ENCODE measurements around the gene RAB36. TPM values are rescaled to one million over a fixed set of nuclear protein-coding genes. Genes with fewer than 3 reads are reported as not detected.

Gene RAB36
- total RNA-seq, 2 donors from 2014 or later: 1.3 to 3.1 TPM

GRCh38 chr22:23203452-23204124 is 58.3 kb downstream of the RAB36 start:
- Histone ChIP-seq H3K27ac (peak overlapping the region in 3 of 4 donors; percentile 30 to 64 (median 35)), H3K36me3 (replicated peaks in 1 of 2; ENCODE audit: insufficient read depth in 1 of 2, low read depth in 2 of 2) (no peaks in the 10 kb centered on the region), H3K4me1 (peaks cover 50% of the 10 kb centered on the region), H3K9me3 (no peaks in the 10 kb centered on the region), H3K27me3 (no peaks in the 10 kb centered on the region), H3K4me3 (no peak overlapping the region)
- no peak for ATAC-seq
- TF ChIP-seq POLR2A (IDR thresholded peaks at IDR 0.05): no peak
- no peak for TF ChIP-seq CTCF (IDR thresholded peaks at IDR 0.05)
- WGBS, 2 donors: 76 to 83% methylated on average over 4 to 7 of the region's 7 CpGs
- DNase-seq: no peak
- intact Hi-C loops (cut with DNase I): no loop called here

GRCh38 chr22:23204125-23204488 is 58.8 kb downstream of the RAB36 start:
- no peak for TF ChIP-seq CTCF (IDR thresholded peaks at IDR 0.05)
- no peak for TF ChIP-seq POLR2A (IDR thresholded peaks at IDR 0.05)
- no peaks in the 10 kb centered on the region for H3K36me3 ChIP-seq (replicated peaks in 1 of 2; ENCODE audit: insufficient read depth in 1 of 2, low read depth in 2 of 2)
- H3K4me3 ChIP-seq: no peak overlapping the region
- intact Hi-C loops (cut with DNase I): no loop called here
- no peaks in the 10 kb centered on the region for H3K9me3 ChIP-seq
- ATAC-seq (no peak), DNase-seq (no peak)
- 92 to 93% methylated on average over 11 of the region's 11 CpGs for WGBS, 2 donors
- H3K27me3 ChIP-seq: no peaks in the 10 kb centered on the region
- peak overlapping the region in 3 of 4 donors; percentile 35 to 69 (median 64) for H3K27ac ChIP-seq
- H3K4me1 ChIP-seq: peaks cover 49% of the 10 kb centered on the region

DNA sequence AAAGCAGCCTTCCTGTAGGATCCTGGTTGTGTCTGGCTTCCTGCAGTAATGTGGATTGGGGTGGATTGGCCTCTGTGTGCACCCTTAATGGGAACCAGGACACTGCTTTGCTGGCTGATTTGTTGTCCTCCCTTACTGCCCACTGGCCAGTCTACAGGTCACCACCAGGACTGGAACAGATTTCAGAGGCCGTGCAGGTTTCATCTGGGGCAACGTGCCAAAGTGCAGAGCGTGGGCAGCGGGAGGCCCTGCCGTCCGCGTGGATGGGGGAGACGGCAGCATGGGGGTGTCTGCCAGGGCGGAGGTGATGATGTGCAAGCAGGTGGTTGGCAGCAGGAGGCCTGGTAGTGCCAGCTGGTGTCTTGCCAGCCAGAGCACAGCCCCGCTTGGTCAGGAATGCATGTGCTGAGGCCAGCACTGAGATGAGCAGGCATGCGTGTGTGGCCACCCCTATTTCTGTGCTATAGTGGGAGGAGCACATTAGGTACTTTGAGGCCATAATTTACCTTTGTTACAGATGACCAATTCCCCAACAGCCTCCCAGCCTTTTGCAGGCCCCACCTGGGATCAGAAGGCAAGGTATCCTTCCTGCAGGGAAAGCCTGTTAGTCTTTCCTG is 59.4 kb downstream of the RAB36 start:
- peak; percentile 63 for ATAC-seq
- Histone ChIP-seq H3K27me3 (no peaks in the 10 kb centered on the region), H3K4me3 (no peak overlapping the region), H3K36me3 (replicated peaks in 1 of 2; ENCODE audit: insufficient read depth in 1 of 2, low read depth in 2 of 2) (no peaks in the 10 kb centered on the region), H3K9me3 (no peaks in the 10 kb centered on the region), H3K4me1 (peaks cover 44% of the 10 kb centered on the region), H3K27ac (peak overlapping the region in 3 of 4 donors; percentile 35 to 69 (median 64))
- peak; percentile 69 to 86 (median 83) for DNase-seq
- TF ChIP-seq POLR2A (IDR thresholded peaks at IDR 0.05) (no peak), CTCF (IDR thresholded peaks at IDR 0.05) (peak in 1 of 7 experiments; percentile 21)
- WGBS, 2 donors: 9% methylated on average over 11 of the region's 11 CpGs; no CpG with 5 or more reads in 1 of the 2 donors
- intact Hi-C loops (cut with DNase I): no loop called here

DNA sequence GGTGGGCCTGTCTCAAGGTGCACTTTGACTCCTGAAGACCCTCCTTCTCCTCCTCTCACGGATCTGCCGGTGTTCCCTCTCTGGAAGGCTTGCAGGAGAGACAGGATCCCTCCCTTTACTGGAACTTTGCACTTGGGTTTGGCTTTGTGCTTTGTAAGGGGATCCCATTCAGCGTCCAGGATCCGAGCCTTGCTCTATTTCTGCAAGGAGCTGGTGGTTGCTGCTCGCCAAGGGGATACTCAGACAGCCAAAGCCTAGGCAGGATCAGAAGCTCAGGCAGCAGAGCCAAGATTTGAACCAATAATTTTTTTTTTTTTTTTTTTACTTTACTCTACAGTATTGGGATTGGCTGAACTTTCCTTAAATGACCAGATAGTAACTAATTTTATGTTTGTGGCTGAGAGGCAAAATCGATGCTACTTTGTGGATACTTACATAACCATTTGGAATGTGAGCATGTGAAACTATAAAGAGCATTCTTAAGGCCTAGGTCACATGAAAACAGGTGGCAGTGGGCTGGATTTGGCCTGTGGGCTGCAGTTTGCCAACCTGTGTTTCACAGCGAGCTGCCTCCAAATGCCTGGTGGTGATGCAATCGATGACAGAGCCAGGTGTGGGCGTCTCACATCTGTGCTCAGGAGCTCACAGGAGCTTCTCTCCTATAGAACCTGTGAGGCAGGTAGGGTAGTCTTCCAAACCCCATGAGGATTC is 60.2 kb downstream of the RAB36 start:
- intact Hi-C loops (cut with DNase I): no loop called here
- Histone ChIP-seq H3K27me3 (no peaks in the 10 kb centered on the region), H3K36me3 (replicated peaks in 1 of 2; ENCODE audit: insufficient read depth in 1 of 2, low read depth in 2 of 2) (no peaks in the 10 kb centered on the region), H3K4me1 (peaks cover 36% of the 10 kb centered on the region), H3K4me3 (no peak overlapping the region), H3K9me3 (no peaks in the 10 kb centered on the region), H3K27ac (peak overlapping the region; percentile 10 to 69 (median 50))
- TF ChIP-seq POLR2A (IDR thresholded peaks at IDR 0.05): no peak
- TF ChIP-seq CTCF (IDR thresholded peaks at IDR 0.05): no peak
- DNase-seq (peak; percentile 36 to 66 (median 64)), ATAC-seq (peak; percentile 54)
- WGBS, 2 donors: 60 to 65% methylated on average over 8 to 9 of the region's 9 CpGs
